K562 treated with DMSO at 1 percent for 24 hours (cell line): Measurements from ENCODE around the gene CHURC1. TPM values are rescaled to one million over a fixed set of nuclear protein-coding genes. Genes with fewer than 3 reads are reported as not detected.

ENCODE experiments used
- total RNA-seq: library from RNA; unstranded; fragments of 300-600 nt; gene quantifications from 2 replicates; pipeline ENCODE4 v1.2.3, GENCODE V29; 2022; ENCODE audit warnings: low read depth; ENCODE audit not compliant: insufficient read depth

The CHURC1 gene
- 16.8 and 17.2 TPM in 2 replicates for total RNA-seq

DNA sequence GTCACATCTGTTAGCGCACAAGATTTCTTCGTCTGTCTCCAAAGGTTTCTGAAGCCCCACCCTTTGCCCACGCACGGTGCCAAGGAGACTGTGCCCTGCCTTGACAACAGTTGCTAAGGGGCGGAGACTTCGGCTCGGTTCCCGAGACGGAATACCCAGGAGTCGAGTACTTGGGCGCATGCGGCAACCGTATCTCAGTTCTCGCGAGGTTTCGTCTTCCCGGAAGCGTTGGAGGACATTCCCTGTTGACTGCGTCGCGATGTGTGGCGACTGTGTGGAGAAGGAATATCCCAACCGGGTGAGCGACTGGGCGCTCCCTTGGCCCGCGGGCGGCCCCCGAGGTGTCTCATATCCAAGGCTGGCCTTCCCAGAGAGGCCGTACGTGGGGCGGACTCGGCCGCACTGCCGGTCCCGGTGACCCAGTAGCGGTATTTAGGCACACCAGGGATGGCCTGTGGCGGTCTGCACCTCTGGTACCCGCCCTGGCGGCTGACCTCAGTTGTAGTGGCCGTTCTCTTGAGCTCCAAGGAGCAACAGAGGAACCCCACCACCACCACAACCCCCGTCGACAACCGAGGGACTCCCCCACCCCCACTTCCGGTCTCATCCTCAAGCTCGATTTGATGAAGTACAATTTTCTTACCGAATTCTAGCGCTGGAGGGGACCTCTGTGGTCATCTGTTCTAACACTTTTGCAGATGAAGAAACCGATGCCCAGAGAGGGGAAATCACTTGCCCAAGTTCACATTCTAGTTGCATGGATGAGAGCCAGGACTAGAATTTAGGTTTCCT, at the start of gene CHURC1:
Gene CHURC1 (plus strand): TSS at position 219 of the 792 bp plus-strand sequence. CDS start 41 bp downstream, at position 260.

DNA sequence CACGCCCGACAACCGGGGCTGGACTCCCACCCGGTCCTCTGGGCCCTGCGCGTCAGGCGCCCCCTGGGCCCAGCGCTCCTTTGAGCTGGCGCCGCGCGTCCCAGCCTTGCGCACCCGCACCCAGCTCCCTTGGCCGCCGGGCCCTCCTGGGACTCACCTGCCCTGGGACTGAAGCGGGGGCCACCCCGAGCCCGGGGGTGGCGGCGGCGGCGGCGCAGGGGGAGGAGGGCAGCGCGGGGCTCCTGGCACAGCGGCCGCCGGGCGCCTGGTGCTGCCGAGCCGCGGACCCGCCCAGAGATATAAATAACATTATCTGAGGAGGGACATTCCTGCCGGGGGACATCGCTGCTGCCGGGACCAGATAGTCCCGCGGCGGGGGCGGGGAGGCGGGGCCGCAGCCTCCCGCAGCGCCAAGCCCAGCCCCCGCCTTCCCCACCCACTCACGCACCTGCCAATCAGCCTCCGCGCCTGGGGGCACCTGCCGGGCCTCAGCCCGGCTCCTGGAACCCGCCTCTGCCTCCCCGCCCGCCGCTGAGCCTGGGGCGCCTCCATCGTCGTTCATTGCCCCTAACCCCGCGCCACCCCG, 34.5 kb upstream of the CHURC1 start, which contains the start of gene SPTB:
Gene SPTB (minus strand): TSS at position 273 of the 586 bp plus-strand sequence. CDS start 56,813 bp downstream, outside the sequence.

DNA sequence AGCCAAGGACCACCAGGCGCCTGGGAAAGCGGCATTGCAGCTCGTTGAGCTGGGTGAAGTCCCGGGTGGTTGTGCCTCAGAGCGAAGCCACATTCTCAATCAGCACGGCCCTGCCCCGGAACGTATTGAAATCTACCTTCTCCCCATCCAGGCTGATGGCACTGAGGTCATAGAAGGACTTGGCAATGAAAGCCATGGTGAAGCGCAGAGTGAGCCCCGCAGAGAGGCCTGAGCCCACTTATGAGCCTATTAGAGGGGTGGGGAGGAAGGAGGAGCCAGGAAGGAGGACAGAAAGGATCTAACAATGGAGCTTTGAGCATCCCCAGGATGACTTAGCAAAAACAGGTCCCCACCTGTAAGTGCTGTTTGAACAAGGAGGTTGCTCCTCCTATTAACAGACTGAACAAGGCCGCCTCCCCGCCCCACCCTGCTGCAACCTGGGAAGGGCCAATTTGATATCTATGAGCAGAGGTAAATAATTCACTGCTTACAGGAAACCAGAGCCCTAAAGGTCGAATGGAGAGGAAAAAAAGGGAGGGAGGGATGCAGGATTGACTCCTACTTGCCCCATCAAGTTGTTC, 28.4 kb downstream of the CHURC1 start, which contains the start of gene GPX2:
Gene GPX2 (minus strand): TSS at position 215 of the 581 bp plus-strand sequence. CDS start 19 bp downstream, at position 196.

DNA sequence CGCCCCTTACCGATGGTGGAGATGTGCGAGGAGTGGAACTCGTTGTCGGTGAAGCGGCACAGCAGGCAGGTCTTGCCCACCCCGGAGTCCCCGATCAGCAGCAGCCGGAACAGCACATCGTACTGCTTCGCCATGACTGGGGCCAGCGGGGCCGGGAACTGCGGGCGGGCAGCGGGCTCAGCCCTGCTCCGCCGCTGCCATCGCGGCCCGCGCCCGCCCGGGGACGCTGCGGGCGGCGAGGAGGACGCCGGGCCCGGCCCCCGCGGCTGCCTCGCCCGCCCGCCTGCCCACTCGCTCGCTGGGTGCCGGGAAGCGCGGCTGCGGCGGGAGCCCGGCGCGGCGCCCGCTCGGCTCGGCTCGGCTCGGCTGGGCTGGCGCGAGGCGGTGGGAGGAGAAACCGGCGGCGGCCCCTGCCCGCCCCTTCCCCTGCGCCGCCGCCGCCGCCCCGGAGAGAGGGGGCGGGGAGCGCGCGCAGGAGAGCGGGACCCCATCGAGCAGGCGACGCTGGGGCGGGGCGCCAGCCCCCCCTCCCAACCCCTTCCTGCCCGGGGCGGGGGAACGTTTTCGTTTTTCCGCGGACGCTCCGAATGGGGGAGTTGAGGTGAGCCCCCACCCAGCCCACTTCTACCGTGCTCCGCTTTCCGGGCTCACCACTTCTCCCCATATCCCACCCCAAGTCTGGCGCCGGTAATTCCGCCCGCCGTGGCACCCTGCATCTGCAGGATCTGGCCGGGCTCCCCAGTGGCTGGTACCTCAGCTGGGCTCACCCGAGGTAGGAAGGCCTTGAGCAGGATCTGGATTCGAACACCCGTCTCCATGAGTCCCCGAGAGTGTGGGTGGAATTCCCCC, 57.9 kb downstream of the CHURC1 start, which contains the start of gene RAB15:
Gene RAB15 (minus strand): TSS at position 394 of the 849 bp plus-strand sequence. CDS start 260 bp downstream, at position 134.

Other genes starting within 250 kb of the CHURC1 start
- 0.06 TPM in 1 of 2 replicates, not detected in the other for gene PLEKHG3, start 210.0 kb upstream of the CHURC1 start, total RNA-seq
- 11.8 and 11.9 TPM in 2 replicates for gene SPTB, start 34.5 kb upstream of the CHURC1 start, total RNA-seq
- not detected in 2 replicates for gene GPX2, start 28.3 kb downstream of the CHURC1 start, total RNA-seq
- gene RAB15, start 57.9 kb downstream of the CHURC1 start, total RNA-seq: 0.46 and 0.51 TPM in 2 replicates
- gene FNTB, start 72.4 kb downstream of the CHURC1 start, total RNA-seq: 8.2 and 8.5 TPM in 2 replicates
- 32.7 and 54.0 TPM in 2 replicates for gene MAX, start 188.1 kb downstream of the CHURC1 start, total RNA-seq